GM18508 (cell line): ENCODE measurements around the gene CCDC85C.

Experiments used
- ATAC-seq: cut with Tn5 transposase; IDR thresholded peaks from one replicate; pipeline ENCODE4 v1.9.1; 2021; ENCODE audit warnings: moderate number of reproducible peaks; ENCODE audit not compliant: insufficient read depth, unreplicated experiment

Gene CCDC85C

DNA sequence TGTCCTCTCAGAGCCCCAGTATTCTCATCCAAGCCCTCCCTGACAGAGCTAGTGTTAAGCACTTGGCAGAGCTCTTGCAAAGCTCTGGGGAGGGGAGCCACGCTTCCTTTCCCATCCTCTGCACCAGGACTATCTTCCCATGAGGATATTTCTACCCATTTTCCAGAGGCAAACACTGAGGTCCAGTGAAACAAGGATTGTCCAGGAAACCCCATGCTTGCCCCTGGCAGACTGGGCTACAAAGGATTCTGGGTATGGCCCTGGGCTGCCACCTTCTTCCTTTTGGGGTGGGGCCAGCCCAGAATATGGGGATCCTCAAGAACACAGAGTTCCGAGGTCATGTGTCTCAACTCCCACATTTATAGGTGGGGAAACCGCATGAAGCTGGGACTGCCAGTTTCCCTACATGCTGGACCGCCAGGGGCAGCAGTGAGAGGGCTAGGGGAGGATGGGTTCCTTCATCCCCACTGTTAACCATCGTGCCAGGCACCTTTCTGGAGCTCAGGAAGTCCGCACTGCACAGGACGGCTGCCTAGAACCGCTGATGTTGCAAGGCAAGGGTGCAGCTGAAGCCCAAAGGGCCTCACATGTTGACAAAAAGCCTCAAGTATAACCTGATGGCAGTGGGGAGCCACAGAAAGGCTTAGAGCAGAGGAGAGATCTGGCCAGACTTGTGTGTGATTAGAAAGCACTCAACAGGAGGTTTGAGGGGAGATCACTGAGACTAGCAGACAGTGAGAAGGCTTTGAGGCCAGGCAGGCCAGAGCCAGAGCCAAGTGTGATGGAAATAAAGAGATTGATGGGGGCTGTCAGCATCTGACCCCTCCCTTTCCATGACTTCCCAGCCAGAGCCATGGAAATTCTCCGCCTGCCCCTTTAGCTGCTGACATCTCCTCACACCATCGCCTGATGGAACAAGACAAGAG, 5.5 kb upstream of the CCDC85C start:
- no peak for ATAC-seq

DNA sequence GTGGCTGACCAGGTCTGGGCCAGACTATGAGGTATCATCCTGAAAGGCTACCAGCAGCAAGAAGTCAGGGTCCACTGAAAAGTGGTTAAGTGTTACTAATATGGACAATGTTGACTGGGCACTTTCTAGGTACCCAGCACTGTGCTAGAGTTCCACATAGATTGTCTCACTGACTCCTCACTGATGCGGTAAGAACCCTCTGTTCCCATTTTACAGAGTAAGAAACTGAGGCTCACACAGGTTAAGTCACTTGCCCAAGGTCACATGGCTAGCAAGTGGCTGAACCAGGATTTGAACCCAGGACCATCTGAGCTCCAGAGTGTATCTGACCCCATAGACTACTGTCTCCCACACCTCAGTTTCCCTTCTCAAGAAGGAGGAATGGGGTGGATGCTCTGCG, 4.6 kb upstream of the CCDC85C start:
- ATAC-seq, result no peak

DNA sequence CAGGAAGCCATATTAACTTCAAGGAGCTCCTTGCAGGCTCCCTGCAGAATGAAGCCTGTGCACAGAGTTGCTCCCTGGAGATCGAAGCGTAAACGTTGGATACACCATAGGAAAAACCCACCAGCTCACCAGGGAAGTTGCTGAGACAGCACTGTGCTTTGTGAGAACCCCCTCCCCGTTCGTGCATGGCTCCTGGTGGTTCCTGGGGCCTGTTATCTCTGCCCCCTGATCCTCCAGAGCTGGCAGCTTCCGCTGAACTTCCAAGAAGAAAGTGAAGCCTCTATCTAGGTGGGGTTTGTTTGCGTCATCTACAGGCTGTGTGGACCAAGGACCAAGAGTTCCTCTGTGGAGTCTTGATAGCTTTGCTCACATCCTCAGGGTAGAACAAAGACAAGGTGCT, 2.4 kb upstream of the CCDC85C start:
- no peak for ATAC-seq

- no peak for ATAC-seq
These were observed 1.4 kb upstream of the CCDC85C start for GRCh38 chr14:99605299-99605961.

DNA sequence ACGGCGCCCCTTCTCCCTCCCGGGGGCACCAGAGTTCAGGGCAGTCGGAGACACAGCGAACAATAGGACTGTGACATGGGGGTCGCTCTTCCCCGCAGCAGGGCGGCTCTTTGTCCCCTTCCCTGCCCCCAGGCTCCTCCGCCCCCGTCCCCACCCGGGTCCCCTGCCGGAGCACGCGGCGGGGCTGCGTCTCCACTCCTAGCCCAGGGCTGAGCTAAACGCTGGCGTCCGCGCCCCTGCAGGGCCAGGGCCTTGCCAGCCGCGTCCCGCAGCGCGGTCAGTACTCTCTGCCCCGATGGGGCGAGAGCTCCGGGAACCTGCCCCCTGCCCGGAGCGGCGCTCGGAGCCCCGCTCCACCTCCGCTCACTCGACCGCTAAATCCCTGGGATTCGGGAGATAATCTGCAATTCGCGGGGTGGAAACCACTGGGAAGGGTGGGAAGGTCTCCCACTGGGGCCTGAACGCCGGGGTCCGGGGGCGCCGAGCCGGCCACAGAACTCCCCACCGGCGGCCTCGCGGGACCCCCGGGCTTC, 825 bp upstream of the CCDC85C start:
- ATAC-seq, result no peak

DNA sequence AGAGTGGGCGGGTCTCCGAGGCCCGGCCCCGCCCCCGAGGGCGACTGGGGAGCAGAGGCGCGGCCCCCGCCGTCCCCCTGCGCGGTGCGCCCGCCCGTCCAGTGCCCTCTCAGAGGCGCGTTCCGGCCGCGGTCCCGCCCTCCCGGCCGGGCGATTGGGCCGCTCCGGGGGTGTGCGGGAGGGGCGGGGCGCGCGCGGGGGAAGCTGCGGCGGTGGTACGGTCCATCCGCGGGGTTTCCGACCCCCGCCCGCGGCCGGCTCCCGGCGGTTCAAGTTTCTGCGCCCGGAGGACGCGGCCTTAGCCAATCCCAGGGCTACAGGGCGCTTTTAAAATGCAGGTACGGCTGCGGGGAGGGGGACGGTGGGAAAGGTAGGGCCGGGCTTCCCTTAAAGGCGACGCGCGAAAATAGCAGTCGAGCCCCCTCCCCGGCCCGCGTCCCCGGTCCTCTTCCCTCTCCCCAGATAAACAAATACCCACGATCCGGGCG, 315 bp upstream of the CCDC85C start:
- no peak for ATAC-seq

GRCh38 chr14:99602788-99603415, 1.1 kb downstream of the CCDC85C start:
- no peak for ATAC-seq

- ATAC-seq, result no peak
These were observed 1.8 kb downstream of the CCDC85C start for GRCh38 chr14:99602054-99602787.

- no peak for ATAC-seq
These were observed 2.6 kb downstream of the CCDC85C start for GRCh38 chr14:99601361-99601831.

- no peak for ATAC-seq
These were observed 3.6 kb downstream of the CCDC85C start for GRCh38 chr14:99600232-99600888.

DNA sequence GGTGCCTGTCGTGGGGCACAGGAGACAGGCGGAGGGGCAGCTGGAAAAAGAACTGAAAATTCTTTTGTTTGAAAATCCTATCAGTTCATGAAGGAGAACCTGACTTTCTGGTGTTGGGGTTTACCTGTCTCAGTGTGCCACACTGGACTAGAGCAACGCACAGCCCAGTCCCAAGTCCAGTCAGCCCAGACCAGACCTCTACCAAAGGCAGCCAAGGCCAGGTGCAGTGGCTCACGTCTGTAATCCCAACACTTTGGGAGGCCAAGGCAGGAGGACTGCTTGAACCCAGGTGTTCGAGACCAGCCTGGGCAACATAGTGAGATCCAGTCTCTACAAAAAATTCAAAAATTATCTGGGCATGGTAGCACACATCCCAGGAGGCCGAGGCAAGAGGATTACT, 4.6 kb downstream of the CCDC85C start:
- ATAC-seq, result no peak

GRCh38 chr14:99598774-99599173, 5.2 kb downstream of the CCDC85C start:
- no peak for ATAC-seq

DNA sequence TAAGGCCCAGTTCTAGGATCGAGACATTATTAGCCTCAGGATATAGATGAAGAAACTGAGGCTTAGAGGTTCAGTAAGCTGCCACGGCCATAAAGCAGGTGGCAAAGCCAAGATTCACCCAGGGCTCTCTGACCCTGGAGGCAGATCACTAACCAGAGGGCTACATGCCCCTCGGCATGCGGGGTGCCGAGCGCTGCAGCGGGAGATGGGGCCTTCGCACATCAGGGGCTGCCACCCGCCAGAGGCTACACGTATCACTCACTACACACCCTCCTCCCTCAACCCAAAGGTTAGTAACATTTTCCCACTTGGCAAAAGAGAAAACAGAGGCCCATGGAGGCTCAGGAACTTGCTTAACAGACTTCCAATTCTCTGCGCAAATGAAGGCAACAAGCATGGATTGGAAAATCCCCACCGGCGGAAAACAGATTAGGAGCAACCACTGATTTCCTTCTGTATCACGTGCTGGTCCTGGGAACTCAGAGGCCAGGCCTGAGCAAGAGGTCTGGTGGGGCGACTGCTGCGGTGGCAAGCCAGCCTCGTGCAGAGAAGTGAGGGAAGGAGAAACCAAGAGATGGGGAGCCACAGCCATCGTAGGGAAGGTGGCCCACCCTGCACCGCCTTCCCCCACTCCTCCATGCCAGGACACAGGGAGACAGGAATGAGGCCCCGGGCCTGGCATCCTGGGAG, 6.0 kb downstream of the CCDC85C start:
- ATAC-seq, result no peak

DNA sequence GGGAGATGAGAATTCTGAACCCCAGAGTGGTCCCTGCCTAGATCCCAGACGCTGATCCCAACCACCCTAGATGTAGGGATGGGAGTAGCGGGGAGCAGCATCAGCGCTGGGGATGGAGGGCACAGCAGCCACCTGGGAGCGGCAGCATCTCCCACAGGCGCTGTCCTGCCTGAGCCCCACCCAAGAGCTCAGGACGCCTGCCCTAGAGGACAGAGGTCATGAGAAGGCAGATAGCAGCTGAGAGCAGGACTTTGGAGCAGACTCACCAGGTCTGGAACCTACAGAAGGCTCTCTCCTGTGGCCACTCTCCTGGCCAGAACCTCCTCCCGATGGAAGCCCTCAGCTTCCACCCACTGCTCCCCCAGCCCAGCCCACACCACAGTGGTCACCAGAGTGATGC, 7.2 kb downstream of the CCDC85C start:
- ATAC-seq, result no peak

DNA sequence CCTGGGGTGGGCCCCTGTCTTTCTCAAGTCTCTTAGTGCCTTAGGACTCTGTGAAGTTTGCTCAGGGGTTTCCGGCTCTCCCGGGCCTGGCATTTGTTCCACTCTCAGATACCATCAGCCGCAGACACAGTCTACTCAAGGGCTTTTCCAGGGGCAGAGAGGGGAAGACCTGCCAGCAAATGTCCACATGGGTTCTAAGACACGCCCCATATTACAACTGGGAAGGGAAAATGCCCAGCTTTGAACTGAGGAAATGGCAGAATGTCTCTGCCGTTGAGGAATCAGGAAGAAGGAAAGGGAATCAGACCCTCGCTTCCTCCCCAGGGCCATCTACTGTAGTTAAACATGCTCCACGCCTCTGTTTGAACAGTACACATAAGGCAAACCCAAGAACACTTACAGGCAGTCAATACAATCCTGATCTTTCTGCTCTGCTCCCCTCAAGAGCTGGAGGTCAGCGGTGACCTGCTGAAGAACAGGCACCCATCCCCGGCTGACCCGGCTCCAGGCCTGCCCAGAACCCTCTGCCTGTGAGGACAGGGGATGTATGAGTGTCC, 7.9 kb downstream of the CCDC85C start:
- no peak for ATAC-seq

DNA sequence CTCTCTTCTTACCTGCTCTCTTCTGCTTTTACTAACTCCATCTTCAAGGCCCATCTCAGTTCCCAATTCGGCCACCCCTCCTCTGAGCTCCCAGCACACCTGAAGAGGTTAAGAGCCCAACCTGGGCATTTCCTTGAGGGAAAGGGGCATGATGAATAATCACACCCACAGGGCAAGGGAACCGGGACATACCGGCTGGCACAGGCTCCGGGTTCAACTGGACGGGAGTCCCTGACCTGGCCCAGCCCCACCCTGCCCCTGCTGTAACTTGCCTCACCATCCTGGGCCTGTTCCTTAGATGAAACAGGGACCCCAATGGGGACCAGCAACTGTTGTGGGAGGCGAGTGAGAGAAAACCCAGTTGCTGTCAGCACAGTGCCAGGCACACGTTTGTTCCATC, 8.5 kb downstream of the CCDC85C start:
- ATAC-seq, result no peak

DNA sequence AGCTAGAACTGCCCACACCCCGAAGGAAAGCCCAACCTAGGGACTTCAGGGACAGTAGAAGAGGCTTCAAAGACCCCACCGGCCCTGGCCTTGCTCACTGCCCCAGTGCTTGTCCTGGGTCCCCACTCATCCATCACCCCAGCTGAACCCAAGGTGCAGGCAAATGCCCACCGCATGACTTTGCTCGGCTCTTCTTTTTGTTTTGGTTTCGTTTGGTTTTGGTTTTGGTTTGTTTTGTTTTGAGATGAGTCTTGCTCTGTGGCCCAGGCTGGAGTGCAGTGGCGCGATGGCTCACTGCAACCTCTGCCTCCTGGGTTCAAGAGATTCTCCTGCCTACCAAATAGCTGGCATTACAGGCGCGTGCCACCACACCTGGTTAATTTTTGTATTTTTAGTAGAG, 9.0 kb downstream of the CCDC85C start:
- peak; percentile 97 for ATAC-seq

DNA sequence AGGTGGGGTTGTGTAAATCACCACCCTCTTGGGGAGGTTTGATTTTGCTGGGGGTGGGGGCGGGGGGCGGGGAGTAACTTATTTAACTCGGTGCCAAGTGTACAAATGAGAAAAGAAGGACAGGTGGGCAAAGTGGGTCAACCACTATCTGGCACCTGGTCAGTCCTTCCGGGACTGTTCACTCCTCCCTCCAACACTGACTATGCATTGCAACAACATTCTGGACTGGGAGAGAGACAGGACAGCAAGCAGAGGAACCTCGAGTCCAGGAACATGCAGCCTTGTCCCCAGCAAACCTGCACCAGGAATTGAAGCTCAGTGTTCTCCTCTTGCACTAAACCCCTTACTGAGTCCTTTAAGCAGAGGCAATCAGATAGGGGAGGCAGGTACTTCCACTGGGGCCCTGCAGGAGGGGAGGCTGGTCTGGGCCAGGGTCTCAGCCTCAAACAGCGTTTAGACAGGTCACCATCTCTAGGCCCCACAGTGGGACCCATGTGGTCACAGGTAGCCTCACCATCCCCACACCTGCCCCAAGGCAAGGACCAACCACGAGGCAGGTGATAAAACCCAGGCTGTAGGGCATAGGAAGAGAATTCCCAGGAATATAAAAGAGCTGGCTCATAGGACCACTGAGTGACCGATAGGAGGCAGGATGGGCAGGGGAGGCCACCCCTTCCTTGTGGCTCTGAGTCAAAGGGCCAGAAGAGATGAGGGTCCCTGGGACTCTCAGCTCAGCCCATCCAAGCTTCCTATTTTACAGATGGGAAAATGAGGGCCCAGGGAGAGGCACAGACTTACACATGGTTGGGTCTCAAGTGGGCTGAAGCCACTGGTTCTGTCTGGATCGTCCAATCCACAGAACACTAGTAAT, 9.8 kb downstream of the CCDC85C start:
- no peak for ATAC-seq
